GM15510 (cell line): ENCODE data around the gene SHISA7.

Experiments used
- POLR2A ChIP-seq: IDR thresholded peaks from 3 replicates; pipeline ENCODE4 v1.6.1; 2011; ENCODE audit warnings: borderline replicate concordance; ENCODE audit not compliant: insufficient read length; ENCODE audit errors: extremely low read depth

SHISA7 gene

DNA sequence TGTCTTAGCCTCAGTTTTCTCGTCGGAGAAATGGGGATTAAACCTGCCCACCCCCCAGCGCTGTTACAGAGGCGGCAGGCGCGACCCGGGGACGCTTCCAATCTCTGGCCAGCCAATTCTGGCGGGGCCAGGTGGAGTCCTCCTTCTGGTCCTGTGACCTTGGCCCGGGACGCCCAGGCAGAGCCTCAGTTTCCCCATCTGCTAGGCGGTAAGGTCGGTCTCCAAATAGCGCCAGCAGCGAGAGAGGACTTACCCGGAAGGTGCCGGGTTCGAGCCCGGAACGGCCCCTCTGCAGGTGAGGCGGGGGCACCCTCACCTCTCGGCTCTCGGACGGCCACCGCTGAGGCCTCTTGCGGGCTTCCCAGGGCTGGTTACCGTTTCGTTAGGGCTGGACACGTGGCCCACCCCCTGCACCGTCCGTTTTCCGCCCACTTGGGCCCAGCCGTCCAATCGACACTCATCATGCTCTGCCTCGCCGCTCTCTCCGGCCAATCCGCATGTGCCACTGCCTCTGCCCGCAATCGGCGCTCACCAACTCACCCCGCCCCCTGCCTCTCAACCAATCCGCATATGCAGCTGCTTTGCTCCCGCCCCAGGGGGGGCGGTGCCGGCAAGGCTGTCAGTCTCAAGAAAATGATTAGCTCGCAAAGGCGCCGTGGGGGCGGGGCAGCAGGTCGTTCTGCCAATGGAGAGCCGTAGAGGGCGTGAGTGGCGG lies 18.3 kb upstream of the SHISA7 start, which contains the start of gene ISOC2:
Gene ISOC2 (minus strand): TSS at position 384 of the 715 bp plus-strand sequence. CDS start 5,156 bp downstream, outside the sequence.
- TF ChIP-seq POLR2A, result peak; percentile 62

DNA sequence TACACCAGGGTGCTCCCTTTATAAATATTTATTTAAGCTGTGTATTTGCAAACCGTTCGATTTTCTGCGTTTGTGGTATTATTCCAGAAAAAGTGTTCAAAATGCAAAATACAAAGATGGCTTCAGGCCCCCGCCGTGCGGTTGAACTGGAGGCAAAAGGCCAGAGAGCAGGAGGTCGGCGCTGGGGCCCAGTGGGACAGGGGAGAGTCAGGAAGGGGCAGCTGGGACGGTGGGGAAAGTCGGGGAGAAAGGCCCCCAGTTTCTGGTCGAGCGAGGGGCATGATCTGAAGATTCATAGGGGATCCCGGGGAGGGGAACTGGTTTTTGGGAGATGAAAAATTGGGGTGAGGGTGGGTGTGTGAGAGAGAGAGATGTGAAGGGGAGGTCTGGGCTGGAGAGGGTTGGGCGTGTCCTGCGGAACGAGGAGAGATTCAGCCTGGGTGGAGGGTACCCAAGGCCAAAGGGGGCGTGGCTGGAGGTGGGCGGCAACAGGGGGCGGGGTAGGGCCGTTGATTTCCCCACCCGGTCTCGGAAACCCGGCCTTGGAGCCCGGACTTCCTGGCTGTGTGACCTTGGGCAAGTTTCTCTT lies 17.7 kb upstream of the SHISA7 start:
- TF ChIP-seq POLR2A, result no peak

DNA sequence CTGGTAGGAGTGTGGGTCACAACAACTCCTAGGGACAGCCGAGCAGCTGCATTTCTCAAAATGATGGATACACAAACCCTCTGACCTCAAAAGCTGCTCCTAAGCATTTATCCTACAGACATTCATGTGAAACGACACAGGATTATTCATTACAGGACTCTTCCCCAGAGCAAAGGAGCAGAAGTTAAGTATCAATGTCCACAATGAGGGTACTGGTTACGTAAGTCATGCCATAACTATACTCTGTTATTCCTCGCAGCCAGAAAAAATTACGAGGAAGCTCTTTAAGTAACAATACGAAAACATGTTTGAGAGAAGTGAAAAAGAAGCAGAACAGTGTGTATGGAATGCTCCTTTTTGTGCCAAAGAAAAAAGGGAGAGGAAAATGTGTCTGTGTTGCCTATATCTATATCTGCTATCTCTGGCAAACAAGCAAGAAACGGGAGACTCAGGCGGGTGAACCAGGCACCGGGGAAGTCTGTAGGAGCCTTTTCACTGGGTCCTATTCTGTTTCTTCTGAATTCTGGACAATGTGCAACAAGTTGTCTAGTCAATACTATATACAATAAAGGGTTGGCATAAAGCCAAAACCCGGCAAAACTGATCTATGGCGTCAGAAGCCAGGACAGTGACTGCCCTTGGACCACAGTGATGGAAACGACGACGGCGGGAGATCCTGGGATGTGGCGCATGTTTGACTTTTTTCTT lies 17.0 kb upstream of the SHISA7 start:
- no peak for TF ChIP-seq POLR2A

DNA sequence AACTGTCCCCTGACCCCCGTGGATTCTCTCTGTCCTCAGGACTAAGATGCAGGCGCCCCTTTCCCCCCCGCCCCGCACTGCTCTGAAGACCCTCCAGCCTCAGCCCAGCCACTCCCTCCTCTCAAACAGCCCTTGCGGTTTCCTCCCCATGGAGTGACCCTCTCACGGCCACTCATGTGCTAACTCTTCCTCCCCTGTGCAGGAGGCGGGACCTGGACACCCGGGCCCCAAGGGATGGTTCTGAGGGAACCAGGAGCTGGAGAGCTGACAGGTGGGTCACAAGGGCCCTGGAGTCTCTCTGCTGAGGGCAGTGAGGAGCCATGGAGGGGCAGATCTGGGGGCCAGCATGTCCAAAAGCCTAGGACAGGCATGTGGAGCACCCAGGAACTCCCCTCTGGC lies 16.4 kb upstream of the SHISA7 start:
- TF ChIP-seq POLR2A, result no peak

DNA sequence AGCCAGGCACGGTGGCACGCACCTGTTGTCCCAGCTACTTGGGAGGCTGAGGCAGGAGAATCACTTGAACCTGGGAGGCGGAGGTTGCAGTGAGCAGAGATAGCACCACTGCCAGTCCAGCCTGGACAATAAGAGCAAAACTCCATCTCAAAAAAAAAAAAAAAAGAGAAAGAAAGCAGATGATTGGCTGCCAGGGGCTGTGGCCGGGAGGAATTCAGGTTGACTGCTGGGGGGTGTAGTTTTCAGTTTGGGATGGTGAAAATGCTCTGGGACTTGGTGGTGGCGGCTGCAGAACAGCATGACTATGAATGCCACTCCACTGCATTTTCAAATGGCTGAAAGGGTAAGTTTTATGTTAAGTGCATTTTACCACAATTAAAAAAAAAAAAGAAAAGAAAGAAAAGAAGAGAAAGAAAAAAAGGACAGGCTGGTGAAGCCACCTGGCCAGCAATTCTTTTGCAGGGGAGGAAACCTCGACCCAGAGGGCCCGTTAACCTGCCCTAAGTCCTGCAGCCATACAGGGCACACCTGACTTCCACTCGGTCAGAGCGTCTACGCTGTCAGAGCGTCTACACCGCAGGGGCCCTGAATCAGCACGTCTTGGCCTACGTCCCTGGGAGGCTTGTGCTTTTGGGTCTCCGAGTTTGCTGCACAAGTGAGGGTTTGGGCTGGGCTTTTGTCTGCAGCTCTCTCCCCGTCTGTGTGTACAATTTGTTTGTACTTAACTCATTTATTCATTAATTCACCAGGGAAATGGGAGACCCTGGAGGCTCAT lies 14.8 kb upstream of the SHISA7 start:
- TF ChIP-seq POLR2A, result no peak

DNA sequence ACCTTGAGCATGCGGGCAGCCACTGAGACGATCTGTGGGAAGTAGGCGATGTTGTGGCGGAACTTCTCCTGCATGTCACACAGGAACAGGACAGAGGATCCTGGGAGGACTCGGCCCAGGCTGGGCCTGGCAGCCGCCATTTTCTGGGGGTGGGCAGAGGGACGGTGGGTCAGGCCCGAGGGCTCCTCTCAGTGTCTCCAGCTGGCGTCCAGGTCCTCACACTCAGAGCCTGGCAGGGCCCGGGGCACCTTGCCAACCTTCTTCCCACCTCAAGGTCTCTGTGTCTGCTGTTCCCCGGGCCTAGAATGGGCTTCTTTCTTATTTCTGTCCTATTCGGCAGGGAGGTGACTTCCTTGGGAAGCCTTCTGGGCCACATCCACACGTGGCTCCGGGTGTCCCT lies 13.2 kb upstream of the SHISA7 start:
- no peak for TF ChIP-seq POLR2A

DNA sequence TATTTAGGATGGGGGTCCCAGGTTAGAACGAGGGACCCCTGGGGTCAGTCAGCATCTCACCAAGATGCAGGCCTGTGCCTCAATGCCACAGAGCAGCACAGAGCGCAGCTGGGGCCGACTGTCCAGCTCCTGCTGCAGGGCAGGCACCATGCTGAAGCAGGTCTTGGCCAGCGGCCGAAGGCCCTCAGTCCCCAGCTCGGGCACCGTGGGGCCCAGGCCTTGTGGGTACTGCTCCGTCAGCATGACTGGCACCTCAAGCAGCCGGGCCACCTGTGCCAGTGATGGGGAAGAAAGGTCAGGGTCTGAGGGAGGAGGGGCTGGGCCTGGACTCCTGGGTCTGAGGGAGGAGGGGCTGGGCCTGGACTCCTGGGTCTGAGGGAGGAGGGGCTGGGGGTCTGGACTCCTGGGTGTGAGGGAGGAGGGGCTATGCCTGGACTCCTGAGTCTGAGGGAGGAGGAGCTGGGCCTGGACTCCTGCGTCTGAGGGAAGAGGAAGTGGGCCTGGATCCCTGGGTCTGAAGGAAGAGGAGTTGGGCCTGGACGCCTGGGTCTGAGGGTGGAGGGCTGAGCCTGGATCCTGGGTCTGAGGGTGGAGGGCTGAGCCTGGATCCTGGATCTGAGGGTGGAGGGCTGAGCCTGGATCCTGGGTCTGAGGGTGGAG lies 12.6 kb upstream of the SHISA7 start:
- no peak for TF ChIP-seq POLR2A

DNA sequence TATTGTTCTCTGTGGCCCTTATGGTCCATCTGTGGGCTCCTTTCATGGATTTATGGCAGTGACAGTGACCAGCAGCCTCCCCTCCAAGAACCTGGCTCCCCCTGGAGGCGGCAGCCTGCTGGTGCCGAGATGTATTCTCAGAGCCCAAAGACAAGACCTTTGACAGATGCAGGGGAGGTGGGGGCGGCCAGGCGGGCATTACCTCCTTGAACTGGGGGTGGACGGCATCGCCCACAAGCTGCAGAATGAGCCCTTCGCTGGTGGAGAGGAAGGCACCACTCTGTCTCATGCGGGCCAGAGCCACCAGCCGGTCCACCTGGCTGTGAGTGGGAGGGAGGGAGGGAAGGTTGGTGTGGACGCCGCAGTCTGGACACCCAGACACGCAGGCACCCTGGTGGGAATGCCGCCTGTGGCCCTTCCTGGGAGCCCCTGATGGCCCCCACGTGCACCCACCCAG lies 11.7 kb upstream of the SHISA7 start:
- TF ChIP-seq POLR2A, result no peak

DNA sequence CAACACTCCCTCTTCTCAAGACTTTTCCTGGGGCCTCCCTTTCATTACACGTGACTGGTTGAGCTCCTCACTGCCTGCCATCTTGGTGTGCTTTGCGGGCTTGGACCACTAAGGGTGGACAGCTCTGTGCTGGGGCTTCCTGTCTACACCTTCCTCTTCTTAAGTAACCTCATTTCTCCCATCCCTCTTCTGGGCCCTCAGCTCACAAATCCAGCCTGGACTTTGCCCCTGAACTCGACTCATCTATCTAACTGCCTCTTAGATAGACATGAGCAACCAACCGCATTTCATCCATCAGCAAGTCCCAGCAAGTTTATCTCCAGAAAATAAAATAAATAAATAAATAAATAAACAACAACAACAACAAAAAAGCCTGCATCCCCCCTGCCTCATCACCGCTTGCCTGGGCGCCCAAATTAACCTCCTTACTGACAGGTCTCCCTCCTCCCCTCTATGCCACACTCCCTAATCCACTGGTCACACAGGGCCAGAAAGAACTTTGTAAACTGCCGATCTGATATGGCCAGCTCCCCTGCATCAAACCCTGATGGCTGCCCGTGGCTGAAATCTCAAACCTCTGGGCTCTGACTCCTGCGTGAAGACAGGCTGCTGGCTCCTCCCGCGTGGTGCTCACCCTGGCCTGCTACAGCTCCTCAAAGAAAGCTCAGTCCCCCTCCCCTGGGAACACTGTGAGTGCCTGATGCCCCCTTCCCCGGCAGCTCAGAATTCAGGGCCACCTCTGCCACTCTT lies 10.6 kb upstream of the SHISA7 start:
- no peak for TF ChIP-seq POLR2A

DNA sequence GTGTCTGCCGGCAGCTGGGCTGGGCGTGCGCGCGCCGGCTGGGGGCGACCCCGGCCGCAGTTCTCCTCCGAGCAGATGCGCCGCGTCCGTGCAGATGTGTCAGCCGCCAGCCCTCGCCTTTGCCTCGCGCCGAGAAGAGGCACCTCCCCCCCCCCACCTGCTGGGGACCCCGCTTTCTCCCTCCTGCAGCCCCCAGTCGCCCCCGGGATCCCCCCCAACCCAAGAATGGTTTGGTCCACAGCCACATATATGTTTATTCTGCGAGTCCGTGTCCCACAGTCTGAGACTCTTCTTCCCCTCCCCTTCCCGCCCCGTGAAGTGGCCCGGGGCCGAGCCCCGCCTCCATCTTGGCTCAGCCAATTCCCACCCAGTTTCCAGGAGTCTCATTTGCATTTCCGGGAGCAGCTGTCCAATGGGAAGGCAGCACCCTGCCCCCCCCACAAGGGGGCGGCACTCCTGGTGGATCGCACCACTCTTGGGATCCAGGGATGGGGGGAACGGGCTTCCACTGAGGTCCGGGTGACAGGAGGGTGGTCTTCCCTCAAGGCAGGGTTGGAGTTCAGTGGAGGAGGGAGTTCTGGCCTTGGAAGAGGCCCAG lies 9.7 kb upstream of the SHISA7 start:
- no peak for TF ChIP-seq POLR2A

DNA sequence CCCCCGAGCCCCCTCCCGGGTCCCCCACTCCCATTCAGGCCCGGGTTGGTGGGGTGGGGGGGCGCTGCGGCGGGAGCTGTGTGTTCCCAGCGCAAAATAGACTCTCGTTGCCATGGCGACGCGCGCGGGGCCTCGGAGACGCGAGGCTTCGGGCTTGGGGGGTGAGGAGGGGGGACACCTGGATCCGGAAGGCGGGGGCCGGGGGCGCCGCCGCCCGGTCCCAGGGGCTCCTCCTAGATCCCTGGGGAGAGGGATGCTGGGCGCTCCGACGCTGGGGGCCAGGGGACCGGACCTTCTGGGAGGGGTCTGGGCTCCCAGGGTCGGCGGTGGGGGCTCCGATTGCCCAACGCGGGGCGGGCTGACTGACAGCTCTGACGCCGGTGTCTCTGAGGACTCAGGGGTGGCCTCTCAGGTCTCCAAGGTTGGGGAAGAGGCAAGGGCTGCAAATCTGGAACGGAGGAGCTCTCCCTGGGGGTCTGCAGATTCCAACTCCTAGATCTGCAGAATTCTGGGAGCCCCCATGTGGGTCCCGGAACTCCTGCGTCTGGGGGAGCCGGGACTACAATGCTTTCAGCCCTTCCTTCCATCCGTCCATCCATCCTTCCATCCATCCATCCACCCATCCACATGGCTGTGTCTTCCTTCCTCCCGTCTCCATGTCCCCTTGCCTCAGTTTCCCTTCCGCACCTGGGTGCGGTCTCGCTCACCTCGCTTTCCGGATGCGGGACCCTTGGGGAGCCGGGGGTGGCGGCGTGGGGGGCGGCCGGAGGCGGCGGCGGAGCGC lies 9.1 kb upstream of the SHISA7 start:
- no peak for TF ChIP-seq POLR2A

DNA sequence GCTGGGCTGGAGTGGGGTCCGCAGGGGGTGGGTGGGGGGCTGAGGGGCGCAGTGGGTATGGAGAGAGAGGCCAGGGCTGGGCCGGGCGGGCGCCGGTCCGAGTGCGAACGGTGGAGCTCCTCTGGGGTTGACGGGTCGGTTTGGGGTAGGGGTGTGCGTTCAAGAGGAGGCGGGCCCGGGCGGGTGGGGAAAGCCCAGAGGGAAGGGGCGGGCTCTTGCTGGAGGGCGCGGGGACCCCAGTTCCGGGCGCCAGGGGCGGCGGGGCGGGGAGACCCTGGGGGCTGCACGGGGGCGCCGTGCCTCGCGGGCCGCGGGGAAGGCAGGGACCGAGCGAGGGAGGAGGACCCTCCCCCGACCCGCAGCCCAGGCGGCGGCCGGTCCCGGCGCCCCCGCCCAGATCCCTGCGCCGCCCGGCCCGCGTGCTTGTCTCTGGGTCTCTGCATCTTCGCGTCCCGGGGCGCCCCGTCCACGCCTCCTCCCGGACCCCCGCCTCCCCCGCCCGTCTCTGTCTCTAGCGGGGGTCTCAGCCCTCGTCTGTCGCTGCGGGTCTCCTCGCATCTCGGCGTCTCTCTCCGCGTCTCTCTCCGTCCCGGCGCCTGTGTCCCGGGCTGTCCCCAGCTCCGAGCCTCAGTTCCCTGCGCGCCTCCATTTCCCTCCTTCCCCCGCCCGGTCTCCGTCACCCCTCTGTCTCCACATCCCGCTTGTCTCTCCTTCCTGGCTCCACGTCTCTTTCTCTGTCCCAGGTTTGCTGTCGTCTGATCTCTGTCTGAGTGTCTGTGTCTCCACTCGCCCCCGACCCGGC lies 8.3 kb upstream of the SHISA7 start:
- no peak for TF ChIP-seq POLR2A

DNA sequence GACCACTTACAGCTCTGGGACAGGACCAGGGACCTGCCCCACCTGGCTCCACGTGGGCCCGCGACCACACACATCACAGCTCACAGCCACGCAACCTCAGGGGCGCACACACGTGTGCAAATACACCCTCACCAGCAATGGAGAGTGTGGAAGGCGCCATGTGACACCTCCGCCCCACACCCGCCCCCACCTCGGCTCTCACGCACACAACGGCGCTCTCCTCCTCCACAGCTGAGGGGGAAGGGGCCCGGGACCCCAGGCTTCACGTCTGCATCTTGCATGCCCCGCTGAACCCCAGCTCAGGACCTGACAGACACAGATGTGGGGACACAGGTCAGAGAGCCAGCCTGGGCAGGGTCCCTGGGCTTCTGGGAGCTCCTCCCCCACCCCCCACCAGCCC lies 6.4 kb upstream of the SHISA7 start:
- TF ChIP-seq POLR2A, result no peak
